DOHH2 (cell line): ENCODE measurements around the gene SCN1A.

Source experiments
- CTCF ChIP-seq: fragments of 200-600 bp; sonication (generic); IDR thresholded peaks from one replicate; pipeline ENCODE4 v1.5.1; 2014; ENCODE audit warnings: antibody characterized with exemption, mild to moderate bottlenecking, low read depth, low read length; ENCODE audit not compliant: poor library complexity, severe bottlenecking
- EZH2phosphoT487 ChIP-seq: fragments of 200-600 bp; sonication (generic); IDR thresholded peaks from 2 replicates; pipeline ENCODE4 v1.6.1; 2017; ENCODE audit warnings: borderline replicate concordance, mild to moderate bottlenecking, antibody characterized with exemption, low read length, moderate library complexity, mixed read lengths

DNA sequence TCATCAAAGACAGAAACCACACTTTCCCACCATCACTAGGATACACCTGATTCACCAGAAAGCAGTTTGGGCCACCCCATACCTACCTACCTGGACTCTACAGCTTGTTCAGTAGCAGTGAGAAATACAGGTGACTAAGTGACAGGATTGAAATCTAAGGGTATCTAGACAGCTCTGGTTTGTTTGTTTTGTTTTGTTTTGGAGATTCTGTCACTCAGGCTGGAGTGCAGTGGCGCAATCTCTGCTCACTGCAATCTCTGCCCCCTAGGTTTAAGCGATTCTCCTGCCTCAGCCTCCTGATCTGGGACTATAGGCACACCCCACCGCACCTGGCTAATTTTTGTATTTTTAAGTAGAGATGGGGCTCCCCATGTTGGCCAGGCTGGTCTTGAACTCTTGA is 177.4 kb downstream of the SCN1A start:
- TF ChIP-seq CTCF (no peak), EZH2phosphoT487 (no peak)
